HK-2 (cell line): ENCODE measurements around the gene MXD1.

Source experiments
- DNase-seq: peaks from one replicate; pipeline ENCODE4 v3.0.0-alpha.2; 2018; ENCODE audit not compliant: unreplicated experiment

MXD1 gene

DNA sequence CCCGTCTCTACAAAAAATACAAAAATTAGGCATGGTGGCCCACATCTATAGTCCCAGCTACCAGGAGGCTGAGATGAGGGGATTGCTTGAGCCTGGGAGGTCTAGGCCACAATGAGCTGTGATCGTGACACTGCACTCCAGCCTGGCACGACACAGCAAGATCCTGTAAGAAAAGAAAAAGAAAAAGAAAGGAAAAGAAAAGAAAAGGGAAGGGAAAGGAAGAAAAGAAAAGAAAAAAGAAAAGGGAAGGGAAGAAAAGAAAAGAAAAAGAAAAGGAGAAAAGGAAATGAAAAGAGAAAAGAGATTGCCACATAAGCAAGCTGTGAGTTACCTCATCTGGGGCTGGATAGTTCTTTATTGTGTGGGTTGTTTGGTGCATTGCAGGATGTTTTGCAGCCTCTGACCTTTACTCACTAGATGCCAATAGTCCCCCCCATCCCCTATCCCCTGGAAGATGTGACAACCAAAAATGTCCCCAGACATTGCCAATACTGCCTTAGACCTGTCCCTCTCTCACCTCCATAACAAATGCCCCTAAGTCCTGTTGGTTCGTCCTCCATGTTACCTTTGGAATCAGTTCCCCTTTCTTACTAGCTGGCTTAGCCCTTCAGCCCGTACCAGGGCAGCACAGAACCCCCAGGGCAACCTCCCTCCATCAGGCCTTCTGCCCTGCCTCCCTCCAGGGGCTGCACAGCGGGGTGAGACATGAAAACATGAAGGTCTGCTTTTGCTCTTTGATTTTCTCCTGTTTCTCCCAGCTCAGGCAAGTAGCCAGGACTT lies 37.6 kb downstream of the MXD1 start:
- DNase-seq = no peak

DNA sequence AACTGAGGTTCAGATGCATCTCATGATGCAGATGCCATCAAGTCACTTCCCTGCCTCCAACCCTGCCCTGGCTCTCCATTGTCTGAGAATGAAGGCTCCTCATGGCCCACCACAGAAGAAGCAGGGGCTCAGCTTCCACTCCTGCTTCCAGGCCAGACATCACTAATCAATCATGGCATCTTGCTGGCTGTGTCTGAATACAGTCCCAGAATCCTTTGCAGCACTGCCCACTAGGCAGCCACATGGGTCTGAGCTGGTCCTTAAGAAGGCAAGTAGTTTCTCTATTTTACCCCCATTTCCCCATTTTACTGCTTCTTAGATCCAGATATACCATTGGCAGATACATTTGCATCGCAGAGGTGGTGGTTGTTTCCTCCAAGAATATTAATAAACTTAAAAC lies 39.2 kb downstream of the MXD1 start:
- no peak for DNase-seq

DNA sequence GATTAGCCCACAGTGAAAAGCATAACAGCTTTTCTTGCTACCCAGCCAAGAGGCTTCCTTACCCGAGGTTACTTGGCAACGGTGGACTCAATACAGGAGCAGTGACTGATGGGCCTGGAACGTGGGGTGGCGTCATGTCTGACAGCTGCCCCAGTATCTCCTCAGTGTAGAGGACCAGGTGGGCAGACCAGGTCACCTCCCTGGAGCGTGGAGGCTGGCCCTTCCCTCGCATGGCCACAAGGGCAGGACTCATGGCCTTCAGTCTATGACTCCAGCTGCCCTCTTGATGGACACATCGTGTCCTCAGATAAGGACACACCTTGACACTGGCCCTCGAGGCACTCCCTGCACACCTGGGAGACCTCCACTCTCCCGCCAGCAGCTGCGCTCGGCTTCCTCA lies 40.1 kb downstream of the MXD1 start:
- DNase-seq = no peak

GRCh38 chr2:69956475-69956979 lies 41.6 kb downstream of the MXD1 start:
- DNase-seq = no peak

- no peak for DNase-seq
Measured at GRCh38 chr2:69957965-69958364, 43.1 kb downstream of the MXD1 start.

DNA sequence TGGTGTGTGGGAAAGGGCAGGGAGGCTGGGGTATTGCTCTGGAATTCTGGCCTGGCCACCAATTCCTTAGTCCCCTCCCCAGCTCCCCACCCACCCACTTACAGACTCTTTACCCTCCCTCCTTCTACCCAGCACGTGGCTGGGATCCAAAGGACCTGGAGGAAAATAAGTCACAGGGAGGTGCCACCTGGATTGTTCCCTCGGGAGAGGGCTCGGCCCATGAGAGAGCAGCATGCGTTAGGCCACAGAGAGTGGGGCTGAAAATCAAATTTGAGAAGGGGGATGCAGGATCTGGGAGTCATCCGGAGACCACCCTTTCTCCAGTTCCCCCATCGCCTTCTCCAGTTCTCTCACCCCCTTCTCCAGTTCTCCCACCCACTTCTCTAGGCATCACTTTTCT lies 43.6 kb downstream of the MXD1 start:
- DNase-seq = no peak

DNA sequence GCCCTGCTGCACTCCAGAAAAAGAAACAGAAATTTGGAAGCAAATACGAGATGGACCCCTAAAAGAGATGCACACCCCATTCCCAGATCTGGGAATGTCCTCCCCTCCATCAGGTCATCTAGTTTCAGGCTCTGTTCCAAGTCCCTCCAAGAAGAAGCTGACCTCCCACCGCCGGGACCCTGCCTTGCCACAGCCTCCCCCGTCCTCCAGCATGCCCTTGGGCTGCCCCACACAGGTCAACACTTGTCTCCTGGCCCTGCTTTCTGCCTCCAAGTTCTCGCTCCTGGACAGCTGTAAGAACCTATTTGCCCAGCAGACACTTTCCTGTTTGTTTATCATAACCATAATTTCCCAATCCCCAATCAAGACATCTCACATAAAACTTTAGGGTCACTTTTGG lies 44.5 kb downstream of the MXD1 start:
- DNase-seq = no peak

GRCh38 chr2:69960821-69961220 lies 45.9 kb downstream of the MXD1 start:
- no peak for DNase-seq

- no peak for DNase-seq
Measured at GRCh38 chr2:69961496-69961895, 46.6 kb downstream of the MXD1 start, which contains the start of gene ASPRV1. Gene ASPRV1, minus strand, starts transcription at chr2:69961631. Its CDS starts 195 bp downstream, at chr2:69961436.

- DNase-seq = no peak
Measured at GRCh38 chr2:69962986-69963730, 48.2 kb downstream of the MXD1 start.

DNA sequence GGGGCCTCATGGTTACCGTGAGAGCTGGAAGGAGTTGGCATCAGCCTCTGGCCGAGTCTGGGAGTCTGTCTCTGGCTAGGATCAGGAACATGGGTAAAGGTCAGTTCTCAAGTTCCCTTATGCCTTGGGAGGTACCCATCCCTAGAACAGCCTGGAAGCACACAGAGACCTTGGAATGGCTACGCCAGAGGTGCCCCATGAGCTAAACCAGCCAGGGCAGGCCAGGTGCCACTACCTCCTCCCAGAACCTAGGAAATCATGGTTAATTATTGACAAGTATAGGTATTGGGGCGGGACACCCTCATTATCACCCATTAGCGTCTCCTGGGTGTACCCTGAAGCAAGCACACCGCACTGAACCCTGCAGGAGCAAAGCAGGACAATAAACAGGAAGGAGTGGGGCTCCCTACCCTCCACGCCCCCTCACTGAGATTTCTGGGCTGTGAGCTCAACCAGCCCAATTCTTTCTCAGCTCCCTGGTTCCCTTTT lies 49.5 kb downstream of the MXD1 start:
- DNase-seq = no peak

DNA sequence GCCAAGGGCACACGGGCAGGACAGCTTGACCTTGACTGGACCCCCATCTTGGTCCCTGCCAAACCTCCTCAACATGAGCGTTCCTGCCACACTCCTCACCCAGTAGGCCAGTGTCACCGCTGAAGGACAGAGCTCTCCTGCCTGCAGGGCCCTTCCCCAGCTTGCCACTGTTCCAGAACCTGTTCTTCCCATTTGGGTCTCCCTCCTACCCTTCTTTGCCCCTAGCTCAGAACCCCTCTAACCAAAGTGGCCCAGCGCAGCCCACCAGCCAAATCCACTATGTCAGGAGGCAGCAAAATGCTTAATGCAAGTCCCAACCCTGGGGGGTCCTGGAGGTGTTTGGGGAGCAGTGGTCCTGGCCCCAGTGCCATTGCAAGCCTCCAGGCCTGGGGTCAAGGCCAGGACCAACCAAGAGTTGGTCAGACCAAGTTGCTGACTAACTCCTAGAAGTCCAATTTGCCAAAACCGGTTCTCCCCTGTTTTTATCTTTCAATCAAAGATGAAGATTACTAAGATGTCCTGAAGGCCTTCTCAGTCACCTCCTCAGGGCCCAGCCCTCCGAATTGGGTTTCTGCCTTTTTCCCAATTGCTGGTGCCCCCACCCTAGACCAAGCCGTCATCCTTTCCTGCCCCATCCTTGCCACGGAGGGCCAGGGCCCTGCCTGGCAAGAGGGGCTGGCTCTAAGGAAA lies 51.0 kb downstream of the MXD1 start:
- DNase-seq = no peak

GRCh38 chr2:69966496-69966895 lies 51.6 kb downstream of the MXD1 start:
- DNase-seq = no peak

- no peak for DNase-seq
Measured at GRCh38 chr2:69968609-69969008, 53.7 kb downstream of the MXD1 start.

GRCh38 chr2:69969126-69969983 lies 54.4 kb downstream of the MXD1 start:
- no peak for DNase-seq

DNA sequence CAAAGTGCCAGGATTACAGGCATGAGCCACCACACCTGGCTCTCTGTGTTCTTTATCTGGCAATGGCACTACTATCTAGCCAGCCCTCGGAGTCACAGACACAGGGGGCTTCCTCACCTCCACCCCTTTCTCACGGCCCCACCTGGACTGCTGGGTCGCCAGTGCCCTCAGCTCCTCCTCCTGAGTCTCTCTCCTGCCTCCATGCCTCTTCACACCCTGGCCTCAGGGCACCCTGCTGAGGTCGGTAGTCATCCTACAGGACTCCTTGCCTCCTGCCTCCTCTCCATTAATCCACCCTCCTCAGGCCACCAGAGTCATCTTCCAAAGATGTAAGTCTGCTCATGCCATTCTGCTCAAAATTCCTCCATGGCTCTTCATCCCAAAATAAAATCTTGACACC lies 55.1 kb downstream of the MXD1 start:
- no peak for DNase-seq

- no peak for DNase-seq
Measured at GRCh38 chr2:69972822-69973221, 57.9 kb downstream of the MXD1 start.

DNA sequence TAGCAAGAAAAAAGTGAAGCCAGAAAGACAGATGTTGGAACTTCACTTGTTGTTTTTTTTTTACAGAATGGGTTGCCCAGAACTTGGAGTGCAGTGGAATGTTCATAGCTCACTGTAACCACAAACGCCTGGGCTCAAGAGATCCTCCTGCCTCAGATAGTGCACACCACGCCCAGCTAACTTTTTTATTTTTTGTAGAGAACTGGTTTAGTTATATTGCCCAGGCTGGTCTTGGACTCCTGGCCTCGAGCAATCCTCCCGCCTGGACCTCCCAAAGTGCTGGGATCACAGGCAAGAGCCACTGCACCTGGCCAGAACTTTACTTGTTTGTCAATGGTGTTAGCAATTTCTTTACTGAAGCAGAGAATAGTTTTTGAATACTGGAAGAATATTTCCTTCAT lies 58.4 kb downstream of the MXD1 start:
- no peak for DNase-seq

- DNase-seq = no peak
Measured at GRCh38 chr2:69975136-69975852, 60.4 kb downstream of the MXD1 start.

DNA sequence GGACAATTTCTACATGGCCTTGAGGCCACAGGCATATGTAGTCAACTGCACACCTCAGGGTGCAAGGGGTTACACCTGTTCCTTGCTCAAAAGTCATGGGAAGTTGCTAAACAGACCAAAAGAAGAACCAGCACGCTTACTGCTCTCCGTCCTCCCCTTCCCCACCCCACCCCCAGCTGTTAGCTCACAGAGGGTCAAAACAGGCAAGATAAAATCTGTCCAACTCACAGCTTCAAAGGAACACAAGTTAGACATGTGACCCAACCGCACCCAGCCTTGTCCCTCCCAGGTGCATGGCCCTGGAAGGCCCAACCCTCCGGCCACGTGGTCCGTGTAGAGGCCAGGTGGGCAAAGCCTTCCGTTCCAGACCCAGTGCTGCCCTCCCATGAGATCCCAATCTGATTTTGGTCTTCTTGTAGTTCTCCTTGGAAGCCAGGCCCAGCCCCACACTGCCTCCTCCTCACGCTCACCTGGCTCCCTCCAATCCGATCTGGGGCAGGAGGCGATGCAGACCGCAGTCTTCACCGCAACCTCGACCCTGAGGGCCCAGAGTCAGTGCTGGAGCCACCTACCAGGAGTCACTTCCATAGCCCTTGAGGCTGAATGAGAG lies 61.0 kb downstream of the MXD1 start:
- no peak for DNase-seq
